ENCODE results near the gene CPLX4. TPM values are rescaled to one million over a fixed set of nuclear protein-coding genes. Genes with fewer than 3 reads are reported as not detected.

CPLX4 gene
- total and polyA plus RNA-seq, 2 of the 8 experiments (the other 6 are each of a cell fraction or from before 2014, with no cell fraction given): not detected

GRCh38 chr18:59345556-59345955, 27.1 kb upstream of the CPLX4 start:
- Histone ChIP-seq H2BK120ac (replicated peaks; ENCODE audit: low read depth, low read length) (no peak overlapping the region), H2AK5ac (ENCODE audit: low read depth, low read length) (no peak overlapping the region), H3K27me3 (replicated peaks in 1 of 4; ENCODE audit: control insufficient read depth in 3 of 4, extremely low read depth in 1 of 4, insufficient read depth in 3 of 4, low read length in 3 of 4) (no peaks in the 10 kb centered on the region), H3K23ac (ENCODE audit: insufficient read length) (no peak overlapping the region), H3K4me3 (ENCODE audit: extremely low read depth in 1 of 4, insufficient read depth in 2 of 4, low read depth in 3 of 4, low read length in 4 of 4) (no peak overlapping the region), H3K4me2 (ENCODE audit: insufficient read depth in 1 of 2, low read depth in 2 of 2, low read length in 2 of 2) (no peak overlapping the region), H3K18ac (ENCODE audit: extremely low read depth, low read length) (no peak overlapping the region), H3K27ac (ENCODE audit: low read depth, low read length) (no peak overlapping the region), H4K91ac (replicated peaks; ENCODE audit: insufficient read length, low read length) (no peak overlapping the region), H3K14ac (ENCODE audit: insufficient read length) (no peak overlapping the region), H2BK12ac (ENCODE audit: low read depth, low read length) (no peak overlapping the region), H3K23me2 (ENCODE audit: low read depth, low read length) (no peaks in the 10 kb centered on the region), H3K9ac (replicated peaks in 1 of 4; ENCODE audit: extremely low read depth in 1 of 4, low read depth in 3 of 4, low read length in 3 of 4) (no peak overlapping the region), H2BK20ac (ENCODE audit: low read length) (no peak overlapping the region), H3K79me1 (ENCODE audit: low read depth, low read length) (no peaks in the 10 kb centered on the region), H3K9me3 (ENCODE audit: insufficient read depth in 2 of 2, low read depth in 1 of 2, low read length in 1 of 2) (no peaks in the 10 kb centered on the region), H3K36me3 (ENCODE audit: control insufficient read depth in 2 of 4, insufficient read depth in 4 of 4, low read length in 3 of 4) (peaks cover 2 to 63% (median 40%) of the 10 kb centered on the region in 4 experiments; a peak in 6 of 8 replicates), H2BK5ac (ENCODE audit: low read depth, low read length) (no peak overlapping the region), H4K20me1 (replicated peaks in 1 of 2; ENCODE audit: control insufficient read depth in 1 of 2, insufficient read depth in 2 of 2, low read length in 2 of 2) (peaks cover 0 to 3% of the 10 kb centered on the region in 2 experiments), H4K5ac (ENCODE audit: insufficient read length, low read depth, low read length) (no peak overlapping the region), H2BK15ac (ENCODE audit: low read length) (no peak overlapping the region), H3K79me2 (ENCODE audit: control insufficient read depth in 1 of 2, insufficient read depth in 2 of 2, low read length in 2 of 2) (peaks cover 0 to 36% of the 10 kb centered on the region in 2 experiments; a peak in 2 of 4 replicates), H3K4me1 (replicated peaks in 1 of 4; ENCODE audit: control insufficient read depth in 3 of 4, insufficient read depth in 4 of 4, low read length in 3 of 4) (no peaks in the 10 kb centered on the region), H3K4ac (replicated peaks; ENCODE audit: insufficient read length, low read depth, low read length) (no peak overlapping the region), H3K56ac (replicated peaks; ENCODE audit: insufficient read length, low read depth, low read length) (no peak overlapping the region), H2AFZ (ENCODE audit: low read length) (no peak overlapping the region), H4K8ac (ENCODE audit: extremely low read depth, insufficient read depth, low read length) (no peak overlapping the region)
- no peak for DNase-seq (ENCODE audit: low read depth in 1 of 2, low spot score in 2 of 2)
- no peak for FAIRE-seq
- ChIA-PET CTCF (ENCODE audit: partially characterized antibody) (interaction anchor here (1.9 to 2.3 kb wide), 2 partner anchors 11 to 57 kb away, joined by 4 to 12 read pairs; no protein-coding TSS in a partner anchor), POLR2A (ENCODE audit: partially characterized antibody) (interaction anchor here (1.3 to 1.6 kb wide), 3 partner anchors 9 to 10 kb away, joined by 3 to 6 read pairs (median 4); no protein-coding TSS in a partner anchor)
- 91% methylated on average over 4 of the region's 4 CpGs; no CpG with 5 or more reads in 1 of the 2 experiments for WGBS, 2 experiments (ENCODE audit: extremely low coverage in 1 of 2, insufficient coverage in 1 of 2, insufficient read length in 1 of 2, insufficient replicate concordance in 2 of 2, low coverage in 1 of 2, low lambda C conversion rate in 2 of 2, missing lambda C conversion rate in 1 of 2)
- TF ChIP-seq GTF2F1 (IDR thresholded peaks at IDR 0.05; ENCODE audit: borderline replicate concordance, low read depth, low read length): no peak
- TF ChIP-seq GABPA (IDR thresholded peaks at IDR 0.05; ENCODE audit: borderline replicate concordance, insufficient read depth, low read length): no peak
- no peak for TF ChIP-seq RBBP5 (IDR thresholded peaks at IDR 0.05; ENCODE audit: borderline replicate concordance, low read depth, low read length)
- no peak for TF ChIP-seq EP300 (IDR thresholded peaks at IDR 0.05; ENCODE audit: borderline replicate concordance in 1 of 2, low read depth in 2 of 2, low read length in 2 of 2)
- TF ChIP-seq KDM1A (IDR thresholded peaks at IDR 0.05; ENCODE audit: borderline replicate concordance, low read length): no peak
- no peak for TF ChIP-seq TCF12 (IDR thresholded peaks at IDR 0.05; ENCODE audit: low read depth, low read length)
- no peak for TF ChIP-seq SP2 (IDR thresholded peaks at IDR 0.05; ENCODE audit: low read length)
- TF ChIP-seq E2F6 (IDR thresholded peaks at IDR 0.05): no peak
- no peak for TF ChIP-seq YY1 (IDR thresholded peaks at IDR 0.05; ENCODE audit: low read depth, low read length)
- no peak for TF ChIP-seq RXRA (IDR thresholded peaks at IDR 0.05; ENCODE audit: insufficient read depth, low read depth, low read length)
- TF ChIP-seq RNF2 (IDR thresholded peaks at IDR 0.05; ENCODE audit: borderline replicate concordance, low read depth, low read length, missing control alignments, poor library complexity, severe bottlenecking): no peak
- no peak for TF ChIP-seq NRF1 (IDR thresholded peaks at IDR 0.05; ENCODE audit: low read depth, low read length)
- no peak for TF ChIP-seq POU5F1 (IDR thresholded peaks at IDR 0.05; ENCODE audit: low read depth, low read length)

Measured in H1 (cell line).